HUES48 (cell line): ENCODE results near the gene PRR14L.
"Not testable (repeated sequence)": the region's sequence is repeated elsewhere in the genome, so short reads cannot be mapped to it uniquely, and the experiment has no call there.

Experiments used
- H3K27ac ChIP-seq: one replicate; pipeline ENCODE4 v1.7.0; 2013; ENCODE audit warnings: low read depth, low read length, inconsistent platforms
- H3K27me3 ChIP-seq: 2 replicates; pipeline ENCODE4 v1.6.1; 2013; ENCODE audit warnings: mild to moderate bottlenecking, low read length; ENCODE audit not compliant: control insufficient read depth, insufficient read depth
- H3K36me3 ChIP-seq: 2 replicates; pipeline ENCODE4 v1.6.1; 2013; ENCODE audit warnings: low read length; ENCODE audit not compliant: control insufficient read depth, insufficient read depth
- H3K4me1 ChIP-seq: 2 replicates; pipeline ENCODE4 v1.6.1; 2013; ENCODE audit warnings: mild to moderate bottlenecking, low read length; ENCODE audit not compliant: control insufficient read depth, insufficient read depth
- H3K4me3 ChIP-seq: 2 replicates; pipeline ENCODE4 v1.5.1; 2013; ENCODE audit warnings: mild to moderate bottlenecking, low read depth, low read length
- H3K9ac ChIP-seq: 2 replicates; pipeline ENCODE4 v1.6.1; 2013; ENCODE audit warnings: mild to moderate bottlenecking, low read depth, low read length, moderate library complexity
- H3K9me3 ChIP-seq: 2 replicates; pipeline ENCODE4 v1.6.1; 2013; ENCODE audit warnings: low read length; ENCODE audit not compliant: control insufficient read depth, insufficient read depth

Gene PRR14L

GRCh38 chr22:31753634-31754501 is 3.9 kb upstream of the PRR14L start, which contains the start of gene DEPDC5:
TSS of gene DEPDC5 (plus strand) at chr22:31754019. CDS start at chr22:31754922, 903 bp downstream.
- Histone ChIP-seq H3K27ac (peak within 1 kb of the TSS; percentile 99), H3K9me3 (no peaks in the 10 kb centered on the region), H3K27me3 (no peaks in the 10 kb centered on the region), H3K36me3 (peaks cover 9% of the 10 kb centered on the region), H3K9ac (peak within 1 kb of the TSS; percentile 77), H3K4me1 (peaks cover 19% of the 10 kb centered on the region), H3K4me3 (peak within 1 kb of the TSS; percentile 85)

GRCh38 chr22:31753005-31753633 is 3.2 kb upstream of the PRR14L start:
- peaks cover 25% of the 10 kb centered on the region for H3K4me1 ChIP-seq

GRCh38 chr22:31752096-31752847 is 2.3 kb upstream of the PRR14L start:
- Histone ChIP-seq H3K9me3 (no peaks in the 10 kb centered on the region), H3K4me1 (peaks cover 29% of the 10 kb centered on the region), H3K36me3 (no peaks in the 10 kb centered on the region), H3K27ac (peak overlapping the region; percentile 99), H3K27me3 (no peaks in the 10 kb centered on the region), H3K4me3 (peak overlapping the region; percentile 85), H3K9ac (no peak overlapping the region)

More at GRCh38 chr22:31753005-31753633, 3.2 kb upstream of the PRR14L start:
- Histone ChIP-seq H3K4me3 (peak overlapping the region; percentile 85), H3K27me3 (no peaks in the 10 kb centered on the region), H3K36me3 (peaks cover 2% of the 10 kb centered on the region), H3K27ac (peak overlapping the region; percentile 99), H3K9ac (peak overlapping the region; percentile 77), H3K9me3 (no peaks in the 10 kb centered on the region)

GRCh38 chr22:31750365-31751284 is 693 bp upstream of the PRR14L start:
- Histone ChIP-seq H3K9ac (no peak overlapping the region), H3K27me3 (no peaks in the 10 kb centered on the region), H3K27ac (no peak overlapping the region), H3K4me3 (peak overlapping the region; percentile 94), H3K9me3 (no peaks in the 10 kb centered on the region), H3K36me3 (peaks cover 10% of the 10 kb centered on the region), H3K4me1 (peaks cover 32% of the 10 kb centered on the region)

GRCh38 chr22:31748490-31748889 is 1.4 kb downstream of the PRR14L start:
- Histone ChIP-seq H3K27ac (peak overlapping the region; percentile 99), H3K9me3 (no peaks in the 10 kb centered on the region)

GRCh38 chr22:31747441-31747840 is 2.5 kb downstream of the PRR14L start:
- Histone ChIP-seq H3K4me3 (peak overlapping the region; percentile 94), H3K9me3 (no peaks in the 10 kb centered on the region), H3K27me3 (no peaks in the 10 kb centered on the region), H3K9ac (peak overlapping the region; percentile 91), H3K4me1 (peaks cover 22% of the 10 kb centered on the region), H3K36me3 (peaks cover 19% of the 10 kb centered on the region), H3K27ac (peak overlapping the region; percentile 99)

More at GRCh38 chr22:31748490-31748889, 1.4 kb downstream of the PRR14L start:
- H3K4me3 ChIP-seq = peak overlapping the region; percentile 94
- peaks cover 32% of the 10 kb centered on the region for H3K4me1 ChIP-seq
- H3K9ac ChIP-seq = peak overlapping the region; percentile 91
- peaks cover 17% of the 10 kb centered on the region for H3K36me3 ChIP-seq
- no peaks in the 10 kb centered on the region for H3K27me3 ChIP-seq

- Histone ChIP-seq H3K27me3 (no peaks in the 10 kb centered on the region), H3K36me3 (peaks cover 42% of the 10 kb centered on the region), H3K9me3 (no peaks in the 10 kb centered on the region), H3K9ac (no peak overlapping the region), H3K4me3 (no peak overlapping the region), H3K27ac (no peak overlapping the region), H3K4me1 (peaks cover 13% of the 10 kb centered on the region)
These were observed 6.1 kb downstream of the PRR14L start for GRCh38 chr22:31743871-31744270.

- peaks cover 3% of the 10 kb centered on the region for H3K4me1 ChIP-seq
- peaks cover 54% of the 10 kb centered on the region for H3K36me3 ChIP-seq
- H3K4me3 ChIP-seq = no peak overlapping the region
- no peaks in the 10 kb centered on the region for H3K27me3 ChIP-seq
- H3K27ac ChIP-seq = no peak overlapping the region
- H3K9me3 ChIP-seq = no peaks in the 10 kb centered on the region
- H3K9ac ChIP-seq = no peak overlapping the region
These were observed 7.2 kb downstream of the PRR14L start for GRCh38 chr22:31742682-31743081.

GRCh38 chr22:31742115-31742514 is 7.8 kb downstream of the PRR14L start:
- Histone ChIP-seq H3K9me3 (no peaks in the 10 kb centered on the region), H3K9ac (no peak overlapping the region), H3K4me1 (peaks cover 3% of the 10 kb centered on the region; the same call in 1 of the 2 replicates), H3K4me3 (no peak overlapping the region), H3K27ac (no peak overlapping the region), H3K36me3 (peaks cover 60% of the 10 kb centered on the region), H3K27me3 (no peaks in the 10 kb centered on the region)

- H3K9me3 ChIP-seq, H3K27ac ChIP-seq, H3K4me3 ChIP-seq, H3K27me3 ChIP-seq, H3K9ac ChIP-seq, H3K4me1 ChIP-seq: not testable (repeated sequence)
- peaks cover 61% of the 10 kb centered on the region for H3K36me3 ChIP-seq
These were observed 9.6 kb downstream of the PRR14L start for GRCh38 chr22:31740314-31740713.
